GM21381 (cell line): ENCODE data around the gene RIC8B.
A peak's percentile ranks its signal among the peaks of the same experiment; 100 is the strongest.

Source experiments
- ATAC-seq: cut with Tn5 transposase; IDR thresholded peaks from one replicate; pipeline ENCODE4 v1.9.1; 2021; ENCODE audit warnings: mild to moderate bottlenecking, moderate library complexity; ENCODE audit not compliant: unreplicated experiment

The RIC8B gene

GRCh38 chr12:106758349-106759110 is 16.0 kb upstream of the RIC8B start:
- ATAC-seq: no peak

- no peak for ATAC-seq
Measured at GRCh38 chr12:106759526-106760183, 14.8 kb upstream of the RIC8B start.

- peak; percentile 99 for ATAC-seq
Measured at GRCh38 chr12:106760184-106760531, 14.3 kb upstream of the RIC8B start.

- ATAC-seq: no peak
Measured at GRCh38 chr12:106764220-106764619, 10.3 kb upstream of the RIC8B start.

GRCh38 chr12:106764738-106765137 is 9.7 kb upstream of the RIC8B start:
- no peak for ATAC-seq

- no peak for ATAC-seq
Measured at GRCh38 chr12:106766393-106766826, 8.1 kb upstream of the RIC8B start.

GRCh38 chr12:106767206-106767605 is 7.3 kb upstream of the RIC8B start:
- no peak for ATAC-seq

GRCh38 chr12:106767954-106768822 is 6.3 kb upstream of the RIC8B start:
- ATAC-seq: no peak

- ATAC-seq: no peak
Measured at GRCh38 chr12:106769078-106769477, 5.4 kb upstream of the RIC8B start.

- ATAC-seq: no peak
Measured at GRCh38 chr12:106769546-106769945, 4.9 kb upstream of the RIC8B start.

- ATAC-seq: no peak
Measured at GRCh38 chr12:106771425-106771824, 3.1 kb upstream of the RIC8B start.

GRCh38 chr12:106773286-106774004 is 1.0 kb upstream of the RIC8B start:
- no peak for ATAC-seq

- no peak for ATAC-seq
Measured at GRCh38 chr12:106774808-106775524, 484 bp downstream of the RIC8B start.

GRCh38 chr12:106776897-106777296 is 2.4 kb downstream of the RIC8B start:
- no peak for ATAC-seq

GRCh38 chr12:106780010-106780631 is 5.6 kb downstream of the RIC8B start:
- ATAC-seq: no peak

GRCh38 chr12:106782619-106783018 is 8.1 kb downstream of the RIC8B start:
- ATAC-seq: no peak

- ATAC-seq: no peak
Measured at GRCh38 chr12:106783515-106783914, 9.0 kb downstream of the RIC8B start.

- no peak for ATAC-seq
Measured at GRCh38 chr12:106790020-106790419, 15.5 kb downstream of the RIC8B start.

GRCh38 chr12:106791531-106791930 is 17.0 kb downstream of the RIC8B start:
- no peak for ATAC-seq

- ATAC-seq: no peak
Measured at GRCh38 chr12:106794369-106794768, 19.9 kb downstream of the RIC8B start.
